Keratinocyte (primary cell): Measurements from ENCODE around the gene AOPEP.

Experiments used
- EZH2 ChIP-seq: IDR thresholded peaks from one replicate; pipeline ENCODE4 v1.6.1; 2012; ENCODE audit warnings: inconsistent platforms, mild to moderate bottlenecking, low read length, moderate library complexity
- TF ChIP-seq, protein P1 (sequence below), 3 experiments: IDR thresholded peaks in 1 of 3; conservative IDR thresholded peaks in 1 of 3; optimal IDR thresholded peaks in 1 of 3; 2 replicates in 2 of 3; 3 replicates in 1 of 3; pipeline versions ENCODE3 to v1.5.1; 2011; ENCODE audit warnings: low read length in 3 of 3, mild to moderate bottlenecking in 3 of 3, moderate library complexity in 2 of 3, control low read depth in 1 of 3, inconsistent platforms in 1 of 3; ENCODE audit not compliant: insufficient read depth in 2 of 3; ENCODE audit errors: extremely low read depth in 1 of 3

- TF ChIP-seq, protein P1, sequence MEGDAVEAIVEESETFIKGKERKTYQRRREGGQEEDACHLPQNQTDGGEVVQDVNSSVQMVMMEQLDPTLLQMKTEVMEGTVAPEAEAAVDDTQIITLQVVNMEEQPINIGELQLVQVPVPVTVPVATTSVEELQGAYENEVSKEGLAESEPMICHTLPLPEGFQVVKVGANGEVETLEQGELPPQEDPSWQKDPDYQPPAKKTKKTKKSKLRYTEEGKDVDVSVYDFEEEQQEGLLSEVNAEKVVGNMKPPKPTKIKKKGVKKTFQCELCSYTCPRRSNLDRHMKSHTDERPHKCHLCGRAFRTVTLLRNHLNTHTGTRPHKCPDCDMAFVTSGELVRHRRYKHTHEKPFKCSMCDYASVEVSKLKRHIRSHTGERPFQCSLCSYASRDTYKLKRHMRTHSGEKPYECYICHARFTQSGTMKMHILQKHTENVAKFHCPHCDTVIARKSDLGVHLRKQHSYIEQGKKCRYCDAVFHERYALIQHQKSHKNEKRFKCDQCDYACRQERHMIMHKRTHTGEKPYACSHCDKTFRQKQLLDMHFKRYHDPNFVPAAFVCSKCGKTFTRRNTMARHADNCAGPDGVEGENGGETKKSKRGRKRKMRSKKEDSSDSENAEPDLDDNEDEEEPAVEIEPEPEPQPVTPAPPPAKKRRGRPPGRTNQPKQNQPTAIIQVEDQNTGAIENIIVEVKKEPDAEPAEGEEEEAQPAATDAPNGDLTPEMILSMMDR (optimal IDR thresholded peaks at IDR 0.05 in 1 of 3, IDR thresholded peaks at IDR 0.05 in 1 of 3, conservative IDR thresholded peaks at IDR 0.05 in 1 of 3; ENCODE audit: extremely low read depth in 1 of 3, insufficient read depth in 2 of 3, low read length in 3 of 3), result no peak
- TF ChIP-seq EZH2, result no peak
These were observed 194.1 kb downstream of the AOPEP start for GRCh38 chr9:94920420-94921091.
